ENCODE measurements around the gene PROM2.

The PROM2 gene

GRCh38 chr2:95329891-95330793 is 55.9 kb downstream of the PROM2 start:
- in situ Hi-C loops (cut with HindIII; ENCODE audit: low sequenced_read_pairs), result no loop called here
- no peak for DNase-seq (ENCODE audit: low read depth)
- TF ChIP-seq CTCF (IDR thresholded peaks at IDR 0.05; ENCODE audit: low read depth, low read length, missing control alignments), result no peak
- H3K4me3 ChIP-seq (ENCODE audit: low read depth, low read length), result no peak overlapping the region

- H3K4me3 ChIP-seq (ENCODE audit: low read depth, low read length), result no peak overlapping the region
- in situ Hi-C loops (cut with HindIII; ENCODE audit: low sequenced_read_pairs), result no loop called here
- no peak for DNase-seq (ENCODE audit: low read depth)
- no peak for TF ChIP-seq CTCF (IDR thresholded peaks at IDR 0.05; ENCODE audit: low read depth, low read length, missing control alignments)
Measured at GRCh38 chr2:95330794-95331338, 56.6 kb downstream of the PROM2 start.

- DNase-seq (ENCODE audit: low read depth), result no peak
- in situ Hi-C loops (cut with HindIII; ENCODE audit: low sequenced_read_pairs), result no loop called here
- no peak overlapping the region for H3K4me3 ChIP-seq (ENCODE audit: low read depth, low read length)
- no peak for TF ChIP-seq CTCF (IDR thresholded peaks at IDR 0.05; ENCODE audit: low read depth, low read length, missing control alignments)
Measured at GRCh38 chr2:95331606-95332005, 57.4 kb downstream of the PROM2 start.

GRCh38 chr2:95332036-95332435 is 57.8 kb downstream of the PROM2 start:
- no peak for DNase-seq (ENCODE audit: low read depth)
- no peak overlapping the region for H3K4me3 ChIP-seq (ENCODE audit: low read depth, low read length)
- in situ Hi-C loops (cut with HindIII; ENCODE audit: low sequenced_read_pairs), result no loop called here
- no peak for TF ChIP-seq CTCF (IDR thresholded peaks at IDR 0.05; ENCODE audit: low read depth, low read length, missing control alignments)

- no peak for TF ChIP-seq CTCF (IDR thresholded peaks at IDR 0.05; ENCODE audit: low read depth, low read length, missing control alignments)
- in situ Hi-C loops (cut with HindIII; ENCODE audit: low sequenced_read_pairs), result no loop called here
- no peak for DNase-seq (ENCODE audit: low read depth)
- H3K4me3 ChIP-seq (ENCODE audit: low read depth, low read length), result no peak overlapping the region
Measured at GRCh38 chr2:95333056-95333455, 58.8 kb downstream of the PROM2 start.

- H3K4me3 ChIP-seq (ENCODE audit: low read depth, low read length), result no peak overlapping the region
- in situ Hi-C loops (cut with HindIII; ENCODE audit: low sequenced_read_pairs), result no loop called here
- no peak for DNase-seq (ENCODE audit: low read depth)
- no peak for TF ChIP-seq CTCF (IDR thresholded peaks at IDR 0.05; ENCODE audit: low read depth, low read length, missing control alignments)
Measured at GRCh38 chr2:95333888-95334338, 59.7 kb downstream of the PROM2 start.

All from astrocyte of the cerebellum (primary cell).